A673 (cell line): ENCODE measurements around the gene RBP3. TPM values are rescaled to one million over a fixed set of nuclear protein-coding genes. Genes with fewer than 3 reads are reported as not detected.

Experiments
- BruUV-seq: library from RNA; stranded (reverse); fragments of 400-500 nt; replicated peaks from 2 replicates; lab custom pipeline; 2021; lab: Mats Ljungman, UMichigan
- CTCF ChIA-PET: fragments of 300-600 bp; sonication (Branson Sonifier 250); formaldehyde crosslinking; loops from one replicate; lab custom pipeline; 2022; ENCODE audit warnings: antibody characterized with exemption; lab: Charles Lee
- POLR2A ChIA-PET: fragments of 300-600 bp; sonication (Branson Sonifier 250); formaldehyde crosslinking; loops from one replicate; lab custom pipeline; 2022; ENCODE audit warnings: antibody characterized with exemption; ENCODE audit not compliant: low non-redundant PET; lab: Charles Lee
- DNase-seq: peaks from one replicate; pipeline ENCODE4 v3.0.0-alpha.2; 2015; ENCODE audit warnings: low spot score
- H3K27ac ChIP-seq: fragments of 200-600 bp; sonication (generic); 2 replicates; pipeline ENCODE4 v1.5.1; 2016; ENCODE audit warnings: mixed run types, low read depth, mild to moderate bottlenecking, mixed read lengths, antibody characterized with exemption, low read length; ENCODE audit not compliant: poor library complexity, severe bottlenecking
- H3K27me3 ChIP-seq: fragments of 200-600 bp; sonication (generic); replicated peaks from 2 replicates; pipeline ENCODE4 v1.6.1; 2017; ENCODE audit warnings: mixed run types, low read depth, mild to moderate bottlenecking, mixed read lengths, antibody characterized with exemption, low read length; ENCODE audit not compliant: insufficient read depth, poor library complexity
- H3K36me3 ChIP-seq: fragments of 200-600 bp; sonication (generic); 2 replicates; pipeline ENCODE4 v1.6.1; 2016; ENCODE audit warnings: mixed run types, mild to moderate bottlenecking, mixed read lengths, antibody characterized with exemption, low read length; ENCODE audit not compliant: insufficient read depth, poor library complexity, severe bottlenecking
- H3K4me1 ChIP-seq: fragments of 200-600 bp; sonication (generic); 2 replicates; pipeline ENCODE4 v1.6.1; 2017; ENCODE audit warnings: mixed run types, mild to moderate bottlenecking, mixed read lengths, antibody characterized with exemption, low read length; ENCODE audit not compliant: insufficient read depth, poor library complexity, severe bottlenecking
- H3K4me3 ChIP-seq: fragments of 200-600 bp; sonication (generic); 2 replicates; pipeline ENCODE4 v1.5.1; 2016; ENCODE audit warnings: low read depth, mixed run types, mild to moderate bottlenecking, mixed read lengths, low read length; ENCODE audit not compliant: poor library complexity, severe bottlenecking
- H3K9me3 ChIP-seq: fragments of 200-600 bp; sonication (generic); 2 replicates; pipeline ENCODE4 v1.6.1; 2016; ENCODE audit warnings: mixed run types, low read depth, mild to moderate bottlenecking, mixed read lengths, antibody characterized with exemption, low read length; ENCODE audit not compliant: poor library complexity, severe bottlenecking
- CTCF ChIP-seq: fragments of 300-800, 200-600 bp; sonication (generic); conservative IDR thresholded peaks from 2 replicates; pipeline ENCODE4 v1.5.1; 2017; ENCODE audit warnings: low read depth, mild to moderate bottlenecking, antibody characterized with exemption, low read length, moderate library complexity, mixed read lengths
- EZH2 ChIP-seq: fragments of 200-600 bp; sonication (generic); IDR thresholded peaks from 2 replicates; pipeline ENCODE4 v1.6.1; 2017; ENCODE audit warnings: borderline replicate concordance, low read depth, mild to moderate bottlenecking, mixed read lengths, antibody characterized with exemption, low read length; ENCODE audit not compliant: poor library complexity, severe bottlenecking
- intact Hi-C: fragments of 100-400 bp; cut with micrococcal nuclease; formaldehyde crosslinking; loops from one replicate; pipeline ENCODE4 v1.10.0; 2022; ENCODE audit not compliant: unreplicated experiment
- total RNA-seq: library from RNA; stranded (reverse); gene quantifications from 2 replicates; pipeline ENCODE4 v1.2.3, GENCODE V29; 2021

Gene RBP3
- total RNA-seq, 1 experiment from 2014 or later: not detected

DNA sequence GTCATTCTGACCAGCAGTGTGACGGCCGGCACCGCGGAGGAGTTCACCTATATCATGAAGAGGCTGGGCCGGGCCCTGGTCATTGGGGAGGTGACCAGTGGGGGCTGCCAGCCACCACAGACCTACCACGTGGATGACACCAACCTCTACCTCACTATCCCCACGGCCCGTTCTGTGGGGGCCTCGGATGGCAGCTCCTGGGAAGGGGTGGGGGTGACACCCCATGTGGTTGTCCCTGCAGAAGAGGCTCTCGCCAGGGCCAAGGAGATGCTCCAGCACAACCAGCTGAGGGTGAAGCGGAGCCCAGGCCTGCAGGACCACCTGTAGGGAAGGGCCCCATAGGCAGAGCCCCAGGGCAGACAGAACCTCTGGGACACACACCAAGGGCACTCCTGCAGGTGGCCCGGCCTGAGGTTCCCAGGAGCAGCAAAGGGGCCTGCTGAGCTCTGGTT, 9.0 kb downstream of the RBP3 start:
- no peaks in the 10 kb centered on the region for H3K36me3 ChIP-seq
- intact Hi-C loops: no loop called here
- no peaks in the 10 kb centered on the region for H3K4me1 ChIP-seq
- H3K27me3 ChIP-seq: no peaks in the 10 kb centered on the region
- DNase-seq: no peak
- no peak overlapping the region for H3K27ac ChIP-seq
- no TSS peak for BruUV-seq
- TF ChIP-seq EZH2 (no peak), CTCF (no peak)
- H3K9me3 ChIP-seq: no peaks in the 10 kb centered on the region
- H3K4me3 ChIP-seq: no peak overlapping the region
- ChIA-PET POLR2A (no interaction called here), CTCF (no interaction called here)

DNA sequence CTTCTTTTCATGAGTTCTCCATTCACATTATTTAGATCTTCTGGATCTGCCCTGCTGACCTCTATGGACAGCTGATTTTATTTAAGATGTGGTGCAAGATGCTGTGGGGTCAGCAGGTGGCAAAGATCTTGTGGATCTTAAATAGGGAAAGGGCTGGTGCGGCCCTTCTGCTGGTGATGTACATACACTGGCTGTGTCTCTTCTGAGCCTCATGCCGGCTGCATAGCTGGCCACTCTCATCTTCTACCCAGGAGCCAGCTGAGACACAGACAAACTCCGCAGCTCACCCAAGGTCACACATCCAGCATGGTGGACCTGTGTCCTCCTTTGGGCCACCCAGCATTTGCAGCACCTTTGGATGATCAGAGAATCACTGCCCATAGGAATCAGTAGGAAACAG, 9.7 kb downstream of the RBP3 start:
- Histone ChIP-seq H3K27ac (no peak overlapping the region), H3K4me1 (no peaks in the 10 kb centered on the region), H3K9me3 (no peaks in the 10 kb centered on the region), H3K36me3 (no peaks in the 10 kb centered on the region), H3K27me3 (no peaks in the 10 kb centered on the region), H3K4me3 (no peak overlapping the region)
- intact Hi-C loops: no loop called here
- BruUV-seq: no TSS peak
- DNase-seq: no peak
- CTCF ChIA-PET: no interaction called here
- TF ChIP-seq EZH2: no peak
- POLR2A ChIA-PET: no interaction called here

DNA sequence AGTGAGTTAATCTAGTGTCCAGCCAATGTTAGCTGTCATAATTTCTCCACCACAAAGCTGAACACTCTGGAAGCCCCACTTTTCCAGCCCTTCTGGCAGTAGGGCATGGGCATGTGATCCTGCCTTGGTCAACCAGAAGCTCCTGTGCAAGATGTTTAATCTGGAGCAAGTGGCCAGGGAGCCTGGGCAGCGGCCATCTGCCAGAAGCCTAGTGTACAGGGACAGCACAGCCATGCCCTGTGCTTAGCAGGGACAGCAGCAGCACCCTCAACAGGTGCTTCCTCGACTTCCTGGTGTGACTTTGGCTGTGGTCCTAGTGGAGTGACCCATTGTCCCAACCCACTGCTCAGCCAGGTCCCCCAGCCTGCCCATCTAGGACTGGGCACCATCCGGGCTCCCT, 10.3 kb downstream of the RBP3 start:
- TF ChIP-seq CTCF: no peak
- no peaks in the 10 kb centered on the region for H3K27me3 ChIP-seq
- no peak overlapping the region for H3K27ac ChIP-seq
- BruUV-seq: no TSS peak
- CTCF ChIA-PET: no interaction called here
- no peak for DNase-seq
- intact Hi-C loops: no loop called here
- no peaks in the 10 kb centered on the region for H3K9me3 ChIP-seq
- no peaks in the 10 kb centered on the region for H3K36me3 ChIP-seq
- H3K4me3 ChIP-seq: no peak overlapping the region
- no peaks in the 10 kb centered on the region for H3K4me1 ChIP-seq
- POLR2A ChIA-PET: no interaction called here

GRCh38 chr10:47359101-47359500, 10.9 kb downstream of the RBP3 start:
- TF ChIP-seq CTCF: no peak
- TF ChIP-seq EZH2: no peak
- Histone ChIP-seq H3K4me3 (no peak overlapping the region), H3K4me1 (no peaks in the 10 kb centered on the region), H3K27me3 (no peaks in the 10 kb centered on the region), H3K9me3 (no peaks in the 10 kb centered on the region), H3K36me3 (no peaks in the 10 kb centered on the region), H3K27ac (no peak overlapping the region)
- BruUV-seq: no TSS peak
- CTCF ChIA-PET: no interaction called here
- POLR2A ChIA-PET: no interaction called here
- intact Hi-C loops: no loop called here
- DNase-seq: no peak
